GM12875 (cell line): ENCODE results near the gene TBL1X.

Source experiments
- H3K4me3 ChIP-seq: one replicate; pipeline ENCODE4 v1.5.1; 2011; ENCODE audit warnings: low read depth, low read length, control low read depth
- CTCF ChIP-seq: IDR thresholded peaks from 2 replicates; pipeline ENCODE4 v1.5.1; 2011; ENCODE audit warnings: low read depth, mild to moderate bottlenecking, control low read depth, inconsistent platforms, low read length, moderate library complexity, borderline replicate concordance; ENCODE audit not compliant: insufficient read depth

Gene TBL1X

GRCh38 chrX:9486786-9487387, 22.0 kb downstream of the TBL1X start:
- no peak for TF ChIP-seq CTCF
- H3K4me3 ChIP-seq, result no peak overlapping the region

DNA sequence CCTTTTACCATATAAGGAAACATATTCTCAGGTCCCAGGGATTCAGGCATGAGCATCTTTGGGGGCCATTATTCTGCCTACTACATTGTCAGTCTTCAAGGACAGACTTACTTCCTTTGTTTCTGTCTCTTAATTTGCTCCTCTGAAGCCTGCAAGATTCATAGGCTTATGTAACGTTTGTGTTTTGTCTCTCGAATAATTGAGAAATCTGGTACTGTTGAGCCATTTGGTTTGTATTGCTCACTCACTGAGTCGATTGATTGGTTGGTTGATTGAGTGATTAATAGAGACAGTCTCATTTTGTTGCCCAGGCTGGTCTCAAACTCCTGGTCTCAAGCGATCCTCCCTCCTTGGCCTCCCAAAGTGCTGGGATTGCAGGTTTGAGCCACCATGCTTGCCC, 23.7 kb downstream of the TBL1X start:
- no peak overlapping the region for H3K4me3 ChIP-seq
- TF ChIP-seq CTCF, result no peak

DNA sequence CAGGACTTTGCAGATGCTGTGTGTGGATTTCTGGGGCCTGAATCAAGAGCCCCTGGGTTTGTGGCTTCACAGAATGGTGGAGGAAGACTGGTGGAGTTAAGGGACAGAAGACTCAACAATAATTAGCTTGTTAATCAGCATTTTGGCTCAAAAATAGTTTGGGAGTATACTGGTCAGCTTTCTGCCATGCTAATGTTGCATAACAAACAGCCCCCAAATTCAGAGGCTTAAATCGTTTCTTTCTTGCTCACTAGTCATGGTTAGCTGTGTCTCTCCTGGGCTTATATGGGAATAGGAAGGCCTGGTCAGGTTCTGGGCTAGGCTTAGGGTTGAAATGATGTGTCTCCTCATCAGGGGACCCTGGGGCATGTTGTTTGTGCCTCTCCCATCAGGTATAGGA, 24.4 kb downstream of the TBL1X start:
- no peak overlapping the region for H3K4me3 ChIP-seq
- TF ChIP-seq CTCF, result no peak

DNA sequence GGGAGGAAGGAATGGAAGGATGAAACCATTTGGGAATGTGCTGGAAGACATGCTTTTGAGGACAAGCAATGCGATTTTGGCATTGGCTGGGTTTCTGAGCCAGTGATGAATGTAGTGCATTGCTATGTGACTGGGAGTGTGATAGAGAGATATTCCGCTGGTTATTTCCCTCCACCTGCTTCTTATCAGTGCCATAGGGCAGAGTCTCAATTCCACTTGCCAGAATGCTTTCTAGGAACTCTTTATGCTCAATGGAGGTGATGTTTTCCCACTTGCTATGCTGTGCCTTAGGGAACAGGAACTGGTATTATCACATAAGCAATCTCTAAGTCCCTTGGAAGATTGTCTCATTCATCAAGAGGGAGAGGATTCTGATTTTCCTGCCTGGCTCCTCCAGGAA, 28.0 kb downstream of the TBL1X start:
- TF ChIP-seq CTCF, result no peak
- no peak overlapping the region for H3K4me3 ChIP-seq

DNA sequence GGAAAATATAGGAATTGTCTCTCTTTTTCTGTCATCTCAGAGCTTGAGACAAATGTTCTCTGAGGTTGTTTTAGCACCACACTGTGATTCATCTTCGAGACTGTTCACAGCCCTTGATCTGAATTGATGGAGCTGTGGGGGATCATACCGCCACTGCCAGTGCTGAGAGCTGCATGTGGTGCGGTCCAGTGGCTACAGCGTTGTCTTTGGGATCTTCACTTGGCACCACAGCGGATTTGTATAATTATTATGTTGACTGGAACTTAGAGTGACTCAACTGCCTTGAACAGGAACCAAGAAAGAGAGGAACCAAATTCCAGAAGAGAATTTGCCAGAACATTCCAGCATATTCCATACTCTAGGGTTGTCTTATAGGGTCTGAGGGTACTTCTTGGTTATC, 29.1 kb downstream of the TBL1X start:
- no peak overlapping the region for H3K4me3 ChIP-seq
- TF ChIP-seq CTCF, result no peak

DNA sequence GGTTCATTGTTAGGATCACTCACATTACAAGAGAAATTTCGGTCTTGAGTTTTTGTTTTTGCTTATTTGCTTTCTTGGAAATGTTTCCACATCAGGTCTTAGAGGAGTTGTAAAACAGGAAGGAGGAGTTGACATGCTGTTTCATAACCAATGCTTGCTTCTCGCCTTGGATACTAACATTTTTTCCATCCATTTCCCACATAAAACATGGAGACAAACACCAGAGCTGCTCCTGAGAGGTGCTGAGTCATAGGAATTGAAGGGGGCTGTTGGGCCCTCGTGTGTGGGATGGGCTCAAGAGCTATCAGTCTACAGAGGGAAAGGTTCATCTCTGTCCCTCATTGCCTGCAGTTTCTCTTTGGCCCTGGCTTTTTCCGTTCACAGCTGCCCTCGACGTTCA, 29.9 kb downstream of the TBL1X start:
- no peak overlapping the region for H3K4me3 ChIP-seq
- no peak for TF ChIP-seq CTCF

DNA sequence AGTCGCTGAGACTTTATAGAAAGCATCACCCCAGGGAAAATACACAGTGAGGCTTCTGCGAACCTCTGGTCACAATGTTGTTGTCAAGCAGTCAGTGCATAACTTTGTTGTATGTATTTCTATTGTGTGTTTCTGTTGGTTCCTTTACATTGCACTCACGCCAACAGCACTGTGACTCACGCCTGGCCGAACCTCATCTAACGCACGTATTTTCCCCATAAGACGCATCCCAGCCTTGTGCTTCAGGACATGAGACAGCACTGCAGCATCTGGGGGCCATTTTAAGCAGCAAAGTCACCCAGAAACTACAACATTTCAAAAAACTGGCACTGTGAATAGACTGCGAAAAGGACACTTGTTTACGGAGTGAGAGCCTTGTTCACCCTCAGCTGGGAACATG, 30.6 kb downstream of the TBL1X start:
- H3K4me3 ChIP-seq, result no peak overlapping the region
- TF ChIP-seq CTCF, result no peak
